Heart right ventricle (tissue), 16 donors: Measurements from ENCODE around the gene FAP. TPM values are rescaled to one million over a fixed set of nuclear protein-coding genes. Genes with fewer than 3 reads are reported as not detected.

ENCODE experiments used
- ATAC-seq, 8 donors: fragments of 200-7000 bp; cut with Tn5 transposase; one replicate each; pipeline ENCODE4 v1.9.1; 2020; ENCODE audit warnings: mild to moderate bottlenecking in 8 of 8, moderate library complexity in 8 of 8, moderate number of reproducible peaks in 1 of 8
- DNase-seq, 2 donors: peaks; one replicate each; pipeline ENCODE4 v3.0.0-alpha.2; 2020
- H3K27ac ChIP-seq, 10 donors: fragments of 200-600 bp; sonication (generic) in 2 of 10; one replicate each; pipeline versions ENCODE4 v1.5.0 to v1.8.0; 2020 to 2022; ENCODE audit warnings: mild to moderate bottlenecking in 3 of 10
- H3K27me3 ChIP-seq, 7 donors: fragments of 200-600 bp; one replicate each; pipeline ENCODE4 v1.8.0; 2021 to 2022; ENCODE audit warnings: mild to moderate bottlenecking in 2 of 7
- H3K36me3 ChIP-seq, 9 donors: fragments of 200-600 bp; sonication (generic) in 1 of 9; one replicate each; pipeline versions ENCODE4 v1.5.0 to v1.8.0; 2020 to 2022; ENCODE audit warnings: mild to moderate bottlenecking in 2 of 9
- H3K4me1 ChIP-seq, 9 donors: fragments of 200-600 bp; sonication (generic) in 1 of 9; one replicate each; pipeline versions ENCODE4 v1.5.0 to v1.8.0; 2020 to 2022; ENCODE audit warnings: mild to moderate bottlenecking in 4 of 9
- H3K4me3 ChIP-seq, 10 donors: fragments of 200-600 bp; sonication (generic) in 2 of 10; one replicate each; pipeline versions ENCODE4 v1.5.0 to v1.8.0; 2020 to 2022; ENCODE audit warnings: mild to moderate bottlenecking in 7 of 10, moderate library complexity in 2 of 10
- H3K9me3 ChIP-seq, 11 donors: fragments of 200-600 bp in 10 of 11; sonication (generic) in 2 of 11; one replicate each; pipeline versions ENCODE4 v1.5.0 to v1.8.0; 2013 to 2022; ENCODE audit warnings: mild to moderate bottlenecking in 2 of 11, control low read depth in 1 of 11, moderate library complexity in 1 of 11
- CTCF ChIP-seq, 9 donors: fragments of 200-600 bp; sonication (generic) in 2 of 9; IDR thresholded peaks; one replicate each; pipeline versions ENCODE4 v1.5.0 to v1.8.0; 2021 to 2022; ENCODE audit warnings: antibody characterized with exemption in 9 of 9, mild to moderate bottlenecking in 5 of 9, moderate library complexity in 1 of 9
- WGBS, 2 donors: extraction: QIAGEN DNeasy Blood & Tissue Kit; methylation state at CpG; one replicate each; pipeline ENCODE4 v1.1.7; 2013; ENCODE audit warnings: inconsistent platforms in 1 of 2; 5-methylcytosine and 5-hydroxymethylcytosine counted together
- intact Hi-C, 10 donors: fragments of 100-400 bp; cut with DNase I; formaldehyde crosslinking; loops; one replicate each; pipeline versions ENCODE4 v1.11.1 to v1.14.2; 2022
- polyA plus RNA-seq, 2 donors: library from polyadenylated mRNA; stranded (reverse); fragments of 200-250 nt; gene quantifications; one replicate each; pipeline ENCODE4 v1.2.3, GENCODE V29; 2013
- total RNA-seq, 10 donors: library from RNA; stranded (reverse); fragmentation: NEBNext Ultra II Directional in 3 of 10; extraction: Animal tissue kit (Norgen Biotek cat#: 25700) in 3 of 10; gene quantifications; one replicate each; pipeline versions ENCODE4 v1.2.1 to v1.2.4, GENCODE V29; 2021 to 2023
- donor health status: Arrhythmogenic right ventricular cardiomyopathy.
- donor health status: ischemic (EF 13 %, LVEDD 7.1; RV severe dilation, severe dysfunction).
- donor health status: healthy with polysubstance abuse.
- donor health status: DM: no; HTN: yes; CAD: no.
- donor health status: DM: no; HTN: no; CAD: no.
- donor health status: ischemic (EF 25% LVEDD 6.9; RV normal size, moderate dysfunction).
- donor health status: ischemic (EF 25% LVEDD 5.7; RV mildly dilated, moderate dysfunction).
- donor health status: healthy.
- donor health status: DM: yes; HTN: yes; CAD: no.
- donor health status: Ischemic cardiomyopathy.
- donor health status: ischemic (EF 35%, LVEDD 5.7; RV mildly dilated, moderate dysfunction).
- donor health status: nonischemic (EF 11% LVEDD 7.7; RV severe dilation, severe dysfunction).
- donor health status: DM: yes; HTN: yes; CAD: no.
- donor health status: PGD.
- donor health status: ischemic (EF 29% LVEDD 5.4; RV normal size, mild dysfunction).
- donor health status: nonischemic (EF 23%, LVEDD 6.1; RV moderate dilation, normal function).

Gene FAP
- total and polyA plus RNA-seq, 12 donors: 0.56 to 11.5 (median 2.2) TPM

- Histone ChIP-seq H3K36me3 (peaks cover 0 to 32% (median 0%) of the 10 kb centered on the region in 9 donors), H3K27ac (no peak overlapping the region), H3K9me3 (no peaks in the 10 kb centered on the region), H3K4me1 (peaks cover 0 to 11% (median 0%) of the 10 kb centered on the region in 9 donors), H3K27me3 (no peaks in the 10 kb centered on the region), H3K4me3 (no peak overlapping the region)
- ATAC-seq: peak in 1 of 8 donors; percentile 2
- WGBS, 2 donors: 21 to 29% methylated on average over 3 of the region's 3 CpGs
- no peak for TF ChIP-seq CTCF (IDR thresholded peaks at IDR 0.05)
- intact Hi-C loops: no loop called here
- no peak for DNase-seq
Measured at GRCh38 chr2:162175714-162176113, 67.5 kb downstream of the FAP start.

DNA sequence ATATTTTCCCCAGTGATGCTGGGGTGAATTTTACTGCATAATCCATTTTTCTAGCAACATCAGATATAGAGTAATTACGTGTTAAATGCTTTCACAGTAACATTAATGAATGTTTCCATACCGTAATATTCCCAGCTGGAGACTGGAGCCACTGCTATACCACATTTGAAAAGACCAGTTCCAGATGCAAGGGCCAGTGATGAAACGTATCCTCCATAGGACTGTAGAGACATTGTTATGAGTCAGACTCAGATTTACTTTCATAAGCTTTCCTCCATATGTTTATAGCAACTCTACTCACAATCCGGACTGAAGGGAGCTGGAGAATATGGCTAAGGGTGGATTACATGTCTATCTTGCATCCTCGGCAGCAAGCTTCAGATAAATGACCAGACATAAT is 68.5 kb downstream of the FAP start:
- no peak overlapping the region for H3K4me3 ChIP-seq
- TF ChIP-seq CTCF (IDR thresholded peaks at IDR 0.05): no peak
- no peaks in the 10 kb centered on the region for H3K9me3 ChIP-seq
- intact Hi-C loops: no loop called here
- ATAC-seq: no peak
- H3K36me3 ChIP-seq: peaks cover 0 to 33% (median 0%) of the 10 kb centered on the region in 9 donors
- no peaks in the 10 kb centered on the region for H3K27me3 ChIP-seq
- no peak overlapping the region for H3K27ac ChIP-seq
- WGBS, 2 donors: 88 to 91% methylated on average over 5 of the region's 5 CpGs
- peaks cover 0 to 11% (median 0%) of the 10 kb centered on the region in 9 donors for H3K4me1 ChIP-seq
- DNase-seq: no peak

DNA sequence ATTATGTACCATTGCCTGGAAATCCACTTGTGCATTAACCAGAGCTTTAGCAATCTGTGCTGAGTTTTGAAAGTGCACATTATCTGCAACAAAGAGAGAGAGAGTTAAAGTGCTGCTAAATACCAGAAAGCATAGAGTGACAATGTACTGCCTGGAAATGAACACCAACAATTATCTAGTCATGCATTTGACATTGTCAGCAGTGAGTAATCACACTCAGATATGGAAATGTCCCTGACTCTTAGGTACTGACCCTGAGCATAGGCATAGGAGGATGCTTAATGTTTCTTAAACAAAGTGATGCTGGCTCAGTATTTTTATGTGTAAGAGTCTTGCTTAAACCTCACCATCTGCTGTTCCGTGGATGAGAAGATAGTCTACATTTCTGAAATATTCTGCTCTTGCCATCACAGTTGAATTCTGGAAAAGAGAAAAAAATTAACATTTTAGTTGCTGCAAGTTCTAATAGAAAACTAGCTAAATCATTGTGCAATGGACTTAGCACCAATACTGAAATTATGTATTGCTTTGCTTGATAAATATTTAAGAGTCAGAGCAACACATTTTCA is 70.4 kb downstream of the FAP start:
- Histone ChIP-seq H3K4me1 (peaks cover 0 to 11% (median 0%) of the 10 kb centered on the region in 9 donors), H3K4me3 (no peak overlapping the region), H3K27me3 (no peaks in the 10 kb centered on the region), H3K9me3 (no peaks in the 10 kb centered on the region), H3K36me3 (peaks cover 0 to 40% (median 0%) of the 10 kb centered on the region in 9 donors), H3K27ac (no peak overlapping the region)
- no peak for TF ChIP-seq CTCF (IDR thresholded peaks at IDR 0.05)
- 77 to 85% methylated on average over 1 of the region's 1 CpG for WGBS, 2 donors
- intact Hi-C loops: no loop called here
- ATAC-seq: no peak
- no peak for DNase-seq

DNA sequence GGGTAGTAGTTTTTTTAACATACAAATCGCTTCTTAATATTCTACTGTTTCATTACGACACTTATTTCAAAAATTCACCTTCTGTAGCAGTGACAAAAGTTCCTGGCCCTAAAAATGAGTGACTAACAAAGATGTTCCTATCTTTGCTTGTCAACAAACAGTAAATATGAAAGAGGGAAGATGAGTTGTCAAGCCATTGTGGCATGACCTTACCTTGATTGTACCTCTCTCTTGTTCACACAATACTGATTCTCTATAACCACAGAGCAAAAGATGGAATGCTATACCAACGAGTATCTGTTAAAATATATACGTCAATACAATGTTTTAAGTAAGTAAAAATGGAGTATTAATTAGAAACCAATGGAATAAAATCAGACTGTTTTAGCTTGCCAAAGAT is 76.5 kb downstream of the FAP start:
- DNase-seq: no peak
- Histone ChIP-seq H3K4me3 (no peak overlapping the region), H3K4me1 (no peaks in the 10 kb centered on the region), H3K36me3 (peaks cover 0 to 11% (median 0%) of the 10 kb centered on the region in 9 donors), H3K9me3 (no peaks in the 10 kb centered on the region), H3K27me3 (no peaks in the 10 kb centered on the region), H3K27ac (no peak overlapping the region)
- WGBS, 2 donors: 91 to 94% methylated on average over 4 of the region's 4 CpGs
- TF ChIP-seq CTCF (IDR thresholded peaks at IDR 0.05): no peak
- intact Hi-C loops: no loop called here
- ATAC-seq: no peak
